Testis (tissue), 3 donors: ENCODE measurements around the gene FSTL4. TPM values are rescaled to one million over a fixed set of nuclear protein-coding genes. Genes with fewer than 3 reads are reported as not detected.

ENCODE experiments used
- DNase-seq: peaks from one replicate; pipeline ENCODE4 v3.0.0-alpha.2; 2019
- H3K27ac ChIP-seq, 2 donors: fragments of 200-600 bp; sonication (generic); one replicate each; pipeline ENCODE4 v1.5.1; 2019
- H3K27me3 ChIP-seq: fragments of 200-600 bp; sonication (generic); one replicate; pipeline ENCODE4 v1.5.1; 2019
- H3K36me3 ChIP-seq: fragments of 200-600 bp; sonication (generic); one replicate; pipeline ENCODE4 v1.5.1; 2017; ENCODE audit warnings: low read depth; ENCODE audit errors: missing control alignments
- H3K4me1 ChIP-seq: fragments of 200-600 bp; sonication (generic); one replicate; pipeline ENCODE4 v1.5.1; 2019
- H3K4me3 ChIP-seq, 2 donors: fragments of 200-600 bp; sonication (generic); one replicate each; pipeline ENCODE4 v1.5.1; 2017 to 2019
- H3K9me3 ChIP-seq: fragments of 200-600 bp; sonication (generic); one replicate; pipeline ENCODE4 v1.5.1; 2017
- POLR2A ChIP-seq: fragments of 450-650 bp; IDR thresholded peaks from one replicate; pipeline ENCODE4 v1.6.1; 2017; ENCODE audit warnings: antibody characterized with exemption, mild to moderate bottlenecking, moderate library complexity
- WGBS, 2 donors: methylation state at CpG; one replicate each; pipeline ENCODE4 v1.1.5; 2018; 5-methylcytosine and 5-hydroxymethylcytosine counted together
- intact Hi-C: fragments of 100-400 bp; cut with DNase I; formaldehyde crosslinking; loops from one replicate; pipeline ENCODE4 v1.15.1; 2023; ENCODE audit warnings: low total_unique reads
- polyA plus RNA-seq: library from polyadenylated mRNA; stranded (reverse); fragments of 350-450 nt; fragmentation: Illumina TruSeq; extraction: RNeasy Lipid Tissue Mini Kit (QIAGEN cat#74804); gene quantifications from one replicate; pipeline ENCODE4 v1.2.3, GENCODE V29; 2014; ENCODE audit warnings: low read depth, low replicate concordance; ENCODE audit not compliant: insufficient read depth
- total RNA-seq, 2 donors: library from RNA; depleted of rRNA; stranded (reverse); fragments of >200 nt; gene quantifications; one replicate each; pipeline ENCODE4 v1.2.3, GENCODE V29; 2016
- TF ChIP-seq, protein P1 (sequence below), 3 experiments: fragments of 450-650 bp in 2 of 3; fragments of 200-600 bp in 1 of 3; sonication (generic) in 1 of 3; IDR thresholded peaks; one replicate each; pipeline ENCODE4 v1.5.1; 2016 to 2019; ENCODE audit warnings: antibody characterized with exemption in 3 of 3, mild to moderate bottlenecking in 2 of 3, moderate library complexity in 1 of 3

The FSTL4 gene
- total and polyA plus RNA-seq, 3 donors from 2014 or later: 7.1 to 8.6 (median 7.4) TPM

DNA sequence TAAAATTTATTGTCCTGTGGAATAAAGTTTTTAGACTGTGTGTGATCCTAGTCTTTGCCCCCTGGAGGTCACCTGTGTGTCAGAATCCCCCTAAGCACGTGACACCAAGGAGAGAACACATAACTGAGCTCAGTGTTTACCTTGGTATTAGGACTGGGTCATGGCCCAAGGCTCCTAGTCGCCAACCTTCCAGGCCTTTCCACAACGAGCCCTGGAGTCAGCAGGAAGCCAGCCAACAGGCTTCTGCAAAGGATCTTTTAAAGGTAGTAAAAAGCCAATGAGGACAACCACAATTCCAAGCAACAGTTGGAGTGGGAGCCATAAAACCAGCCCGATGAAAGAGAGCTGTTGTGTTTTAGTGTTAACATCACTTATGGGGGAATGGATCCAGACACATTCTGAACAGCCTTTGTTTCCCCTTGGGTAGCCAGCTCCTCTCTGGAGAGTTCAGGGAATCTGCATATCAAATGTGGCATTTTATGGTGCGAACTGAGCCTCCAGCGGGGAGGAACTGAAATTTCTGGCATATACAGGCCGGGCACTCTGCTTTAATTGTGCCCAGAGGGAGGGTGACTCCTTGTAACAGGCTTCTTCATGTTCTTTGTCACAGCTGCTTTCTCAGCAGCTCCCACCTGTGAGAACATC, 239.9 kb downstream of the FSTL4 start:
- H3K9me3 ChIP-seq: no peaks in the 10 kb centered on the region
- no peaks in the 10 kb centered on the region for H3K36me3 ChIP-seq
- intact Hi-C loops: no loop called here
- H3K4me1 ChIP-seq: no peaks in the 10 kb centered on the region
- DNase-seq: no peak
- no peak overlapping the region for H3K4me3 ChIP-seq
- H3K27ac ChIP-seq: no peak overlapping the region
- TF ChIP-seq POLR2A: no peak
- TF ChIP-seq, protein P1, sequence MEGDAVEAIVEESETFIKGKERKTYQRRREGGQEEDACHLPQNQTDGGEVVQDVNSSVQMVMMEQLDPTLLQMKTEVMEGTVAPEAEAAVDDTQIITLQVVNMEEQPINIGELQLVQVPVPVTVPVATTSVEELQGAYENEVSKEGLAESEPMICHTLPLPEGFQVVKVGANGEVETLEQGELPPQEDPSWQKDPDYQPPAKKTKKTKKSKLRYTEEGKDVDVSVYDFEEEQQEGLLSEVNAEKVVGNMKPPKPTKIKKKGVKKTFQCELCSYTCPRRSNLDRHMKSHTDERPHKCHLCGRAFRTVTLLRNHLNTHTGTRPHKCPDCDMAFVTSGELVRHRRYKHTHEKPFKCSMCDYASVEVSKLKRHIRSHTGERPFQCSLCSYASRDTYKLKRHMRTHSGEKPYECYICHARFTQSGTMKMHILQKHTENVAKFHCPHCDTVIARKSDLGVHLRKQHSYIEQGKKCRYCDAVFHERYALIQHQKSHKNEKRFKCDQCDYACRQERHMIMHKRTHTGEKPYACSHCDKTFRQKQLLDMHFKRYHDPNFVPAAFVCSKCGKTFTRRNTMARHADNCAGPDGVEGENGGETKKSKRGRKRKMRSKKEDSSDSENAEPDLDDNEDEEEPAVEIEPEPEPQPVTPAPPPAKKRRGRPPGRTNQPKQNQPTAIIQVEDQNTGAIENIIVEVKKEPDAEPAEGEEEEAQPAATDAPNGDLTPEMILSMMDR (IDR thresholded peaks at IDR 0.05): no peak
- WGBS, 2 donors: 74 to 82% methylated on average over 7 of the region's 7 CpGs
- H3K27me3 ChIP-seq: no peaks in the 10 kb centered on the region

DNA sequence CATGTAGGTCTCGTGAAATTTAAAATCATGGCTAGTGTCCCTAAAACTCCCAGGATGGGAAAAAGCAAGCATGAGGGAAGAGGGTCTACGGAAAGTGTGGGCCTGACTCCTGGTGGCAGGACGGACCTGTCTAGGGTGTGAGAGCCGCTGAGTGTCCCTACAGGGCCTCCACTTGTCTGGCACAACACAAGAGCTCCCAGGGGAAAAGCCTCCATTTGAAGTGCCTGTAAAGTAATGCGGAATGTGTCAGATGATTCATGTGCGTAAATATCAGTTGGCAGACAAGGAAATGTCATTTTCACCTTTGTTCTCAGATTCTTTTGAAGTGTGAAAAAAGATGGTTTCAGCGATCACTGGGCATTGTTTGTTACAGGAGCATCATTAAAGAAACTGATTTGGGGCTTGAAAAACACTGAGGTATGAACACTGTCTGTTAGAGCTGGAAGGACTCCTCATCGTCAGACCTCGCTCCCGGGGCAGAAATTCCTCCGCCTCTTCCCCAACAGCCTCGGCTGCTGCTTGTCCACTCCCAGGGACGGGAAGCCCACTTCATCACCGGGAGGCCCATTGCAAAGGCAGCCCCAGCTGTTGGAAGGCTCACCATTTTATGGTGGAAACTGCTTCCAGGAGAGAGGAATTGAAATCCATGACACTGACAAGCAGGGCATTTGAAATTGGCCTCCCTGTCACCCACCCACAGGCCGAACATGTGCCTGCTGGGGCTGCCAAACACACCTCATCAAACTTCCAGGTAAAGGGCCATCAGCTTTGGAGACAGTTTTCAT, 240.8 kb downstream of the FSTL4 start:
- WGBS, 2 donors: 92 to 93% methylated on average over 15 of the region's 15 CpGs
- Histone ChIP-seq H3K27ac (no peak overlapping the region), H3K4me1 (no peaks in the 10 kb centered on the region), H3K9me3 (no peaks in the 10 kb centered on the region), H3K4me3 (no peak overlapping the region), H3K27me3 (no peaks in the 10 kb centered on the region), H3K36me3 (no peaks in the 10 kb centered on the region)
- TF ChIP-seq POLR2A: no peak
- TF ChIP-seq, protein P1 (IDR thresholded peaks at IDR 0.05): no peak
- DNase-seq: no peak
- intact Hi-C loops: no loop called here

DNA sequence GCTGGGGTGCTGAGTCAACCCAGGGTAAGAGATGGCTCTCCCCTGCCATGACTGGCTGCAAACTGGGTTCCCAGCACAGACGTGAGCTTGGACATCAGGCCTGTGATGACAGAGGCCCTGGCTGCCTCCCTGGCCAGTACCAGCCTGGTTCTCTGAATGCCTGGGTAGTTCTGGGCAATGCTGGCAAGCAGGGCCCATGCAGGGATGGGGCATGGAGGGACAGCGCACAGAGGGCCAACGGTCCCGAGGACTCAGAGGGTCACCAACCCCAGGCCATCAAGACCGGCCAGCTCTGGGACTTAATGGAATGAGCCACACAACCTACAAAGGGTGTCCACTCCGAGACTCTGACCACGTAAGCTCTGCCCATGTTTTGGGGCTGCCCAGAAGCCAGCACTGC, 241.4 kb downstream of the FSTL4 start:
- Histone ChIP-seq H3K36me3 (no peaks in the 10 kb centered on the region), H3K4me3 (no peak overlapping the region), H3K27me3 (no peaks in the 10 kb centered on the region), H3K9me3 (no peaks in the 10 kb centered on the region), H3K27ac (no peak overlapping the region), H3K4me1 (no peaks in the 10 kb centered on the region)
- no peak for DNase-seq
- TF ChIP-seq, protein P1 (IDR thresholded peaks at IDR 0.05): no peak
- no peak for TF ChIP-seq POLR2A
- WGBS, 2 donors: 97 to 100% methylated on average over 7 of the region's 7 CpGs
- intact Hi-C loops: no loop called here

DNA sequence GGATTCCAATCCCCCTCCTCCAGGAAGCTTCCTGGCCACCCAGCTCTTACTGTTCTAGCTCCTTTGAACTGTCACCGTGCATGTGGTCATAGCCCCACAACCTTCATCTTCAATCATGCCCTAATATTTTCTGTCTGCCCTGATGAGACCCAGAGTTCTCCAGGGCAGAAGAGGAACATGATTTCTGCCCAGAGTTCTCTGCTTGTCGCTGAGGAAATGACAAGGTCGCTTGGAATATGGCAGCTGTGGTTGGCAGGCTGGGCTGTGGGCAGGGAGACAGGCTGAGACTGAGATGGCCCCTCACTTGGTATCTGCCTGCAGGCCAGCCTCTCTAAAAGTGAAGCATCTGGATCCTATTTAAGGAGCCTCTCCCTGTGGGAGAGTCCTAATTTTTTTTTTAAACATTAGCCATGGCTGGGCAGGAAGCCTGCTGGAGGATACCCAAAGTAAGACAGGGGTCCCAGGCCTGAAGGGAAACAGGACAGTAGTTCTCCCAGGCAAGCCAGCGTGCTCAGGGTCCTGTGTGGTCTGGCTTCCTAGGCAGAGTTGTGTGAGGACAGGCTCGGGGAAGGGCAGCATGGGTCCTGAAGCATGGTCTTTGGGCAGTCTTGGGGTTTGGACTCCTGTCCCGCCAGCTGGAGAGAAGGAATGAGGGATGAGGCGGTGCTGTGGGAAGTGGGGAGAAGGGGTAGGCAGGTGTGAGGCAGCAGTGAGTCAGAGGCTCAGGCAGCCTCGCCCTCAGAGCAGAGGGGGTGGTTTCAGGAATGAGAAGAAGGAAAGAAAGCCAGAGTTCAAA, 242.1 kb downstream of the FSTL4 start:
- Histone ChIP-seq H3K27me3 (no peaks in the 10 kb centered on the region), H3K36me3 (no peaks in the 10 kb centered on the region), H3K4me3 (no peak overlapping the region), H3K4me1 (no peaks in the 10 kb centered on the region), H3K9me3 (no peaks in the 10 kb centered on the region), H3K27ac (no peak overlapping the region)
- 81 to 87% methylated on average over 8 of the region's 8 CpGs for WGBS, 2 donors
- TF ChIP-seq, protein P1 (IDR thresholded peaks at IDR 0.05): no peak
- no peak for TF ChIP-seq POLR2A
- intact Hi-C loops: no loop called here
- no peak for DNase-seq
